DND-41 (cell line): ENCODE results near the gene PRKCB.

Source experiments
- ATAC-seq: fragments of 200-7000 bp; cut with Tn5 transposase; 3 replicates; pipeline ENCODE4 v1.9.1; 2021; ENCODE audit warnings: low read depth; ENCODE audit not compliant: insufficient read depth
- DNase-seq: peaks from one replicate; pipeline ENCODE4 v3.0.0-alpha.2; 2020
- H2AFZ ChIP-seq: 2 replicates; pipeline ENCODE4 v1.6.0; 2012; ENCODE audit warnings: low read depth, low read length
- H3K27ac ChIP-seq: 2 replicates; pipeline ENCODE4 v1.5.1; 2012; ENCODE audit warnings: low read length, inconsistent platforms
- H3K27me3 ChIP-seq: fragments of 200-600 bp; sonication (generic); 2 replicates; pipeline ENCODE4 v1.6.0; 2012; ENCODE audit warnings: low read length, mild to moderate bottlenecking, inconsistent platforms; ENCODE audit not compliant: insufficient read depth, poor library complexity
- H3K36me3 ChIP-seq: 2 replicates; pipeline ENCODE4 v1.5.1; 2012; ENCODE audit warnings: low read length, inconsistent platforms; ENCODE audit not compliant: insufficient read depth
- H3K4me1 ChIP-seq: 2 replicates; pipeline ENCODE4 v1.5.1; 2012; ENCODE audit warnings: mild to moderate bottlenecking, low read length; ENCODE audit not compliant: insufficient read depth
- H3K4me2 ChIP-seq: 2 replicates; pipeline ENCODE4 v1.6.0; 2012; ENCODE audit warnings: mild to moderate bottlenecking, moderate library complexity, low read length, inconsistent platforms; ENCODE audit not compliant: insufficient read depth
- H3K4me3 ChIP-seq, 2 experiments: fragments of 200-600 bp in 1 of 2; shearing (Covaris generic) in 1 of 2; 2 replicates each; pipeline ENCODE4 v1.5.1; 2012 to 2016; ENCODE audit warnings: inconsistent platforms in 2 of 2, low read length in 2 of 2, mild to moderate bottlenecking in 2 of 2, low read depth in 1 of 2, moderate library complexity in 1 of 2
- H3K79me2 ChIP-seq: 2 replicates; pipeline ENCODE4 v1.6.0; 2012; ENCODE audit warnings: low read length, inconsistent platforms; ENCODE audit not compliant: insufficient read depth
- H3K9ac ChIP-seq: 2 replicates; pipeline ENCODE4 v1.6.0; 2012; ENCODE audit warnings: low read depth, mild to moderate bottlenecking, inconsistent platforms, low read length, moderate library complexity
- H3K9me3 ChIP-seq: 2 replicates; pipeline ENCODE4 v1.5.1; 2012; ENCODE audit warnings: low read length, moderate library complexity, mild to moderate bottlenecking, inconsistent platforms; ENCODE audit not compliant: insufficient read depth, severe bottlenecking
- H4K20me1 ChIP-seq: 2 replicates; pipeline ENCODE4 v1.6.0; 2012; ENCODE audit warnings: low read length; ENCODE audit not compliant: insufficient read depth
- CTCF ChIP-seq: IDR thresholded peaks from 2 replicates; pipeline ENCODE4 v1.5.1; 2012; ENCODE audit warnings: borderline replicate concordance, low read length, moderate library complexity, mild to moderate bottlenecking; ENCODE audit not compliant: poor library complexity, severe bottlenecking; ENCODE audit errors: extremely low read depth
- EZH2 ChIP-seq: IDR thresholded peaks from 3 replicates; pipeline ENCODE4 v1.6.1; 2012; ENCODE audit warnings: borderline replicate concordance, low read depth, mild to moderate bottlenecking, moderate library complexity, low read length, inconsistent platforms; ENCODE audit not compliant: severe bottlenecking

The PRKCB gene

GRCh38 chr16:24217461-24217860, 381.7 kb downstream of the PRKCB start:
- Histone ChIP-seq H3K27me3 (no peaks in the 10 kb centered on the region), H3K4me2 (no peak overlapping the region), H3K36me3 (peaks cover 16% of the 10 kb centered on the region; the same call in 1 of the 2 replicates), H3K9me3 (no peaks in the 10 kb centered on the region), H3K4me1 (no peaks in the 10 kb centered on the region), H3K9ac (no peak overlapping the region), H2AFZ (no peak overlapping the region), H3K79me2 (no peaks in the 10 kb centered on the region), H3K4me3 (no peak overlapping the region), H3K27ac (no peak overlapping the region), H4K20me1 (no peaks in the 10 kb centered on the region)
- no peak for DNase-seq
- no peak for TF ChIP-seq CTCF
- no peak for TF ChIP-seq EZH2
- ATAC-seq, result no peak

GRCh38 chr16:24218299-24218698, 382.5 kb downstream of the PRKCB start:
- Histone ChIP-seq H3K4me2 (no peak overlapping the region), H3K9me3 (no peaks in the 10 kb centered on the region), H3K4me1 (no peaks in the 10 kb centered on the region), H3K27ac (no peak overlapping the region), H4K20me1 (no peaks in the 10 kb centered on the region), H3K9ac (no peak overlapping the region), H3K36me3 (peaks cover 13% of the 10 kb centered on the region; the same call in 1 of the 2 replicates), H3K4me3 (no peak overlapping the region), H2AFZ (no peak overlapping the region), H3K27me3 (no peaks in the 10 kb centered on the region), H3K79me2 (no peaks in the 10 kb centered on the region)
- ATAC-seq (no peak), DNase-seq (no peak)
- no peak for TF ChIP-seq CTCF
- TF ChIP-seq EZH2, result no peak

GRCh38 chr16:24221219-24221618, 385.4 kb downstream of the PRKCB start:
- Histone ChIP-seq H2AFZ (no peak overlapping the region), H3K27me3 (no peaks in the 10 kb centered on the region), H3K9me3 (no peaks in the 10 kb centered on the region), H3K4me1 (no peaks in the 10 kb centered on the region), H3K9ac (no peak overlapping the region), H3K27ac (no peak overlapping the region), H3K36me3 (no peaks in the 10 kb centered on the region), H4K20me1 (no peaks in the 10 kb centered on the region), H3K4me3 (no peak overlapping the region), H3K4me2 (no peak overlapping the region), H3K79me2 (no peaks in the 10 kb centered on the region)
- ATAC-seq, result no peak
- no peak for TF ChIP-seq CTCF
- no peak for TF ChIP-seq EZH2
- no peak for DNase-seq

GRCh38 chr16:24228514-24228913, 392.7 kb downstream of the PRKCB start:
- no peaks in the 10 kb centered on the region for H3K27me3 ChIP-seq

More at GRCh38 chr16:24228514-24228913, 392.7 kb downstream of the PRKCB start:
- DNase-seq (no peak), ATAC-seq (no peak)
- no peak overlapping the region for H3K4me2 ChIP-seq
- H4K20me1 ChIP-seq, result no peaks in the 10 kb centered on the region
- H3K79me2 ChIP-seq, result no peaks in the 10 kb centered on the region
- H3K9ac ChIP-seq, result no peak overlapping the region
- H3K4me1 ChIP-seq, result no peaks in the 10 kb centered on the region
- H2AFZ ChIP-seq, result no peak overlapping the region
- no peaks in the 10 kb centered on the region for H3K9me3 ChIP-seq
- H3K4me3 ChIP-seq, result no peak overlapping the region
- H3K27ac ChIP-seq, result no peak overlapping the region
- TF ChIP-seq CTCF (no peak), EZH2 (no peak)
- no peaks in the 10 kb centered on the region for H3K36me3 ChIP-seq
